ENCODE results near the gene ITGB6. TPM values are rescaled to one million over a fixed set of nuclear protein-coding genes. Genes with fewer than 3 reads are reported as not detected.

ITGB6 gene
- total RNA-seq, 4 donors from 2014 or later, result 4.4 to 13.8 (median 10.0) TPM

DNA sequence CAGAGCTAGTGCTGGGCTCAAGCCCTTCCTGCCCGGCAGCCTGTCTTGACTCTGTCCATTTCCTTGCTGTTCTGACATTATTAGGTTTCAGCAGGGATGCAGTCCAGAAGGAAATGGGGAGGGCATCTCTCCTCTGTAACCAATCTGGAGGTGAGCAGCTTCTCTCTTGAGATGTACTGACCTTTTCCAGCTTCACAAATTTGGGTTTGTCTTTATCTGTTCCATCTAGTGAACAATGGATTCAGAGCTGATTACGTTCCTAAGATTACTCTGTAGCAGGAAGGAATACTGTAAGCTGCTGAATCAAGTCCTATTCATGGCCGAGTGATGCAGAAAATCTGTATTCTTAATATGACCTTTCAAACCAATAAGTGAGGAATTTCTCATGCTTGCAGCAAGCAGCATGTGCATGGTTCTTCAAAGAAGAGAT is 148.7 kb downstream of the ITGB6 start:
- no peak for DNase-seq (ENCODE audit: low spot score in 2 of 2)
- Histone ChIP-seq H3K9me3 (no peaks in the 10 kb centered on the region), H3K36me3 (no peaks in the 10 kb centered on the region), H3K4me1 (peaks cover 30% of the 10 kb centered on the region), H3K4me3 (no peak overlapping the region), H3K27me3 (no peaks in the 10 kb centered on the region), H3K27ac (no peak overlapping the region)
- 54% methylated on average over 3 of the region's 3 CpGs for WGBS
- TF ChIP-seq, protein P1, sequence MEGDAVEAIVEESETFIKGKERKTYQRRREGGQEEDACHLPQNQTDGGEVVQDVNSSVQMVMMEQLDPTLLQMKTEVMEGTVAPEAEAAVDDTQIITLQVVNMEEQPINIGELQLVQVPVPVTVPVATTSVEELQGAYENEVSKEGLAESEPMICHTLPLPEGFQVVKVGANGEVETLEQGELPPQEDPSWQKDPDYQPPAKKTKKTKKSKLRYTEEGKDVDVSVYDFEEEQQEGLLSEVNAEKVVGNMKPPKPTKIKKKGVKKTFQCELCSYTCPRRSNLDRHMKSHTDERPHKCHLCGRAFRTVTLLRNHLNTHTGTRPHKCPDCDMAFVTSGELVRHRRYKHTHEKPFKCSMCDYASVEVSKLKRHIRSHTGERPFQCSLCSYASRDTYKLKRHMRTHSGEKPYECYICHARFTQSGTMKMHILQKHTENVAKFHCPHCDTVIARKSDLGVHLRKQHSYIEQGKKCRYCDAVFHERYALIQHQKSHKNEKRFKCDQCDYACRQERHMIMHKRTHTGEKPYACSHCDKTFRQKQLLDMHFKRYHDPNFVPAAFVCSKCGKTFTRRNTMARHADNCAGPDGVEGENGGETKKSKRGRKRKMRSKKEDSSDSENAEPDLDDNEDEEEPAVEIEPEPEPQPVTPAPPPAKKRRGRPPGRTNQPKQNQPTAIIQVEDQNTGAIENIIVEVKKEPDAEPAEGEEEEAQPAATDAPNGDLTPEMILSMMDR (IDR thresholded peaks at IDR 0.05), result no peak
- TF ChIP-seq POLR2AphosphoS5 (IDR thresholded peaks at IDR 0.05), result no peak

DNA sequence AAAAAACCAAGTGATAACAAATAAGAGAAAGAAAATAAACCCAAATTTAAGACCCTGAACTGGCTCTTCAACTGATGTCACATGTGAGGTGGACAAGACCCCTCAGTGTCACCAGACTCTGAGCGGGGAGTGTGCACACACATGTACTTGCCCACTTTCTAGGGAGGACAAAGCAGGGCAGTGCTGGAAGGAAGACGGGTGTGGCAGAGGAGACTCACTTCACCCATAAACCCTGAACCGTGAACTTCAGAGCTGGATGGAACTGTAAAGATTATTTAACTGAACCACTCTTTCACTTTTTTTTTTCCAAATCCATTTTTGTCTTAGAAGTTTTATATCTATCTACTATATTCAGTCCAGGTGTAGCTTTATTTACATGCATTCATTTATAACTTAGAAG is 149.9 kb downstream of the ITGB6 start:
- H3K27me3 ChIP-seq, result no peaks in the 10 kb centered on the region
- H3K4me3 ChIP-seq, result no peak overlapping the region
- H3K27ac ChIP-seq, result no peak overlapping the region
- no peaks in the 10 kb centered on the region for H3K9me3 ChIP-seq
- no peaks in the 10 kb centered on the region for H3K36me3 ChIP-seq
- TF ChIP-seq POLR2AphosphoS5 (IDR thresholded peaks at IDR 0.05) (no peak), EP300 (IDR thresholded peaks at IDR 0.05) (no peak)
- DNase-seq (ENCODE audit: low spot score in 2 of 2), result no peak
- 69% methylated on average over 3 of the region's 3 CpGs for WGBS
- H3K4me1 ChIP-seq, result peaks cover 25% of the 10 kb centered on the region

Other genes starting within 250 kb of the ITGB6 start
- gene PLA2R1, start 137.7 kb downstream of the ITGB6 start, total RNA-seq, result 10 to 100 TPM; 31.3 to 68.8 (median 40.8) TPM